ENCODE data around the gene MCC.
"Not testable (repeated sequence)": the region's sequence is repeated elsewhere in the genome, so short reads cannot be mapped to it uniquely, and the experiment has no call there.

MCC gene

DNA sequence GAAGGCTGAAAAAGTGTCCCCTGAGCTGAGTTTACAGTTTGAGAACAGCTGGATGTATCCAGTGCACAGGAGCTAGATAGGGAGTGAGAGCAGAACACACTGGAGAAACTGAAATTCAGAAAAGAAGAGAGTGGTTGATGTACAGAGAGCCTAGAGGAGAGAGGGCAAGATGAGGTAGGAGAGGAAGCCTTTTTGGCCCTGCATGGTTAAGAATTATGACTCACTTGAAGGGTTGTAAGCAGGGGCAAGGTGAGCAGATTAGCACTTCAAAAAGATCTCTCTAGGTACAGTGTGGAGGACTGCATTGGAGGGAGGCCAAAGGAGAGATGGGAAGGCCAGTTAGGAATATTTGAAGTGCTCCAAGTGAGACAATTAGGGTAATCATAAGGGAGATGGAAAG, 25.2 kb downstream of the MCC start:
- no peak overlapping the region for H2BK5ac ChIP-seq (ENCODE audit: low read depth, low read length, poor library complexity)
- no peak for DNase-seq
- H2BK12ac ChIP-seq (ENCODE audit: low read length) = no peak overlapping the region
- no peak overlapping the region for H4K12ac ChIP-seq (ENCODE audit: low read depth, low read length)
- H4K91ac ChIP-seq (ENCODE audit: low read depth, low read length) = no peak overlapping the region
- H3K14ac ChIP-seq (ENCODE audit: low read length) = no peak overlapping the region
- H3K23ac ChIP-seq (ENCODE audit: low read length) = no peak overlapping the region
- no peaks in the 10 kb centered on the region for H3K9me3 ChIP-seq (ENCODE audit: insufficient read depth, low read depth, low read length)
- H3K4ac ChIP-seq (ENCODE audit: low read depth, low read length) = no peak overlapping the region
- H3K4me2 ChIP-seq (ENCODE audit: low read length) = no peak overlapping the region
- H3K36me3 ChIP-seq (ENCODE audit: control insufficient read depth in 1 of 2, insufficient read depth in 2 of 2, low read length in 2 of 2) = no peaks in the 10 kb centered on the region
- no peaks in the 10 kb centered on the region for H3K27me3 ChIP-seq (ENCODE audit: insufficient read depth, low read length)
- no peak overlapping the region for H3K4me3 ChIP-seq (ENCODE audit: low read depth, low read length)
- H3K9ac ChIP-seq (ENCODE audit: low read length) = no peak overlapping the region
- H2AK5ac ChIP-seq (ENCODE audit: low read length) = no peak overlapping the region
- H3K18ac ChIP-seq (ENCODE audit: low read length) = no peak overlapping the region
- H2BK120ac ChIP-seq (ENCODE audit: insufficient read depth, low read length, poor library complexity) = no peak overlapping the region
- no peaks in the 10 kb centered on the region for H3K4me1 ChIP-seq (ENCODE audit: control insufficient read depth in 1 of 2, insufficient read depth in 2 of 2, low read length in 2 of 2)
- no peak overlapping the region for H3K27ac ChIP-seq (ENCODE audit: low read depth, low read length)
- no peak overlapping the region for H4K8ac ChIP-seq (ENCODE audit: low read depth, low read length)
- H3K79me2 ChIP-seq (ENCODE audit: control insufficient read depth, insufficient read depth, low read length, poor library complexity) = no peaks in the 10 kb centered on the region
- H3K79me1 ChIP-seq (ENCODE audit: low read length) = no peaks in the 10 kb centered on the region
- H2AFZ ChIP-seq (ENCODE audit: insufficient read depth, low read length, poor library complexity) = no peak overlapping the region

DNA sequence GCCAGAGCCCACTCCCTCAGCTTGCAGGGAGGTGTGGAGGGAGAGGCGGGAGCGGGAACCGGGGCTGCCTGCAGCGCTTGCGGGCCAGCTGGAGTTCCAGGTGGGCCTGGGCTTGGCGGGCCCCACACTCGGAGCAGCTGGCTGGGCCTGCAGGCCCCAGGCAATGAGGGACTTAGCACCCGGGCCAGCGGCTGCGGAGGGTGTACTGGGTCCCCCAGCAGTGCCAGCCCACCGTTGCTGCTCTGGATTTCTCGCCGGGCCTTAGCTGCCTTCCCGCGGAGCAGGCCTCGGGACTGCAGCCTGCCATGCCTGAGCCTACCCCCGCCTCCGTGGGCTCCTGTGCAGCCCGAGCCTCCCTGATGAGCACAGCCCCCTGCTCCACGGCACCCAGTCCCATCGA, 31.1 kb downstream of the MCC start:
- H3K4me1 ChIP-seq (ENCODE audit: control insufficient read depth in 1 of 2, insufficient read depth in 2 of 2, low read length in 2 of 2); H4K91ac ChIP-seq (ENCODE audit: low read depth, low read length); H3K27me3 ChIP-seq (ENCODE audit: insufficient read depth, low read length); H3K9ac ChIP-seq (ENCODE audit: low read length); H4K12ac ChIP-seq (ENCODE audit: low read depth, low read length); H2BK120ac ChIP-seq (ENCODE audit: insufficient read depth, low read length, poor library complexity); H3K79me1 ChIP-seq (ENCODE audit: low read length); H3K9me3 ChIP-seq (ENCODE audit: insufficient read depth, low read depth, low read length); H2AFZ ChIP-seq (ENCODE audit: insufficient read depth, low read length, poor library complexity); H3K14ac ChIP-seq (ENCODE audit: low read length); H2BK12ac ChIP-seq (ENCODE audit: low read length); H2BK5ac ChIP-seq (ENCODE audit: low read depth, low read length, poor library complexity); H3K4me2 ChIP-seq (ENCODE audit: low read length); H3K18ac ChIP-seq (ENCODE audit: low read length); H3K79me2 ChIP-seq (ENCODE audit: control insufficient read depth, insufficient read depth, low read length, poor library complexity); H3K23ac ChIP-seq (ENCODE audit: low read length); H4K8ac ChIP-seq (ENCODE audit: low read depth, low read length); H3K27ac ChIP-seq (ENCODE audit: low read depth, low read length); H3K4me3 ChIP-seq (ENCODE audit: low read depth, low read length); H3K36me3 ChIP-seq (ENCODE audit: control insufficient read depth in 1 of 2, insufficient read depth in 2 of 2, low read length in 2 of 2); H3K4ac ChIP-seq (ENCODE audit: low read depth, low read length); DNase-seq; H2AK5ac ChIP-seq (ENCODE audit: low read length): not testable (repeated sequence)
- no CpG with 5 or more reads among the region's 21 CpGs for WGBS (ENCODE audit: extremely low coverage, insufficient coverage, insufficient read length)

DNA sequence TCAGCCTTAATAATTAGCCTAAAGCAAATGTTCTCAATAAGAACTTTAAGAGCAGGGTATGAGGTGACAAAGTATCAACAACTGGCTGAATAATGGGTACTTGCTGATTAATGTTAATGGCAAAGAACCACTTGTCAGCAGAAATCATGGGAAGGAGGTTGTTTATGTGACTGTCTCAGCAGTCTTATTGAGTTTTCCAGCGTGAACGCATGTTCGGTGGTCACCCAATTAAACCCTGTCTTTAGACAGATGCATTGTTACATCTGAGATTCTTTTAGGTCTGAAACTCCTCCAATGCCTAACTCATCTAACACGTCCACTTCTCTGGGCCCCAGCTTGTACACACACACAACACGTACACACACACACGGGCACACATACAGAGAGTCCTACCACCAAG, 35.3 kb downstream of the MCC start:
- Histone ChIP-seq H3K14ac (ENCODE audit: low read length) (no peak overlapping the region), H3K27ac (ENCODE audit: low read depth, low read length) (no peak overlapping the region), H3K18ac (ENCODE audit: low read length) (no peak overlapping the region), H2AK5ac (ENCODE audit: low read length) (no peak overlapping the region), H4K91ac (ENCODE audit: low read depth, low read length) (no peak overlapping the region), H3K79me1 (ENCODE audit: low read length) (no peaks in the 10 kb centered on the region), H3K36me3 (ENCODE audit: control insufficient read depth in 1 of 2, insufficient read depth in 2 of 2, low read length in 2 of 2) (no peaks in the 10 kb centered on the region), H2BK5ac (ENCODE audit: low read depth, low read length, poor library complexity) (no peak overlapping the region), H3K9me3 (ENCODE audit: insufficient read depth, low read depth, low read length) (peaks cover 2% of the 10 kb centered on the region), H3K23ac (ENCODE audit: low read length) (no peak overlapping the region), H3K4me2 (ENCODE audit: low read length) (no peak overlapping the region), H3K4ac (ENCODE audit: low read depth, low read length) (no peak overlapping the region), H4K12ac (ENCODE audit: low read depth, low read length) (no peak overlapping the region), H4K8ac (ENCODE audit: low read depth, low read length) (no peak overlapping the region), H3K4me1 (ENCODE audit: control insufficient read depth in 1 of 2, insufficient read depth in 2 of 2, low read length in 2 of 2) (no peaks in the 10 kb centered on the region), H3K27me3 (ENCODE audit: insufficient read depth, low read length) (no peaks in the 10 kb centered on the region), H2AFZ (ENCODE audit: insufficient read depth, low read length, poor library complexity) (no peak overlapping the region), H3K4me3 (ENCODE audit: low read depth, low read length) (no peak overlapping the region), H2BK12ac (ENCODE audit: low read length) (no peak overlapping the region), H3K9ac (ENCODE audit: low read length) (no peak overlapping the region), H3K79me2 (ENCODE audit: control insufficient read depth, insufficient read depth, low read length, poor library complexity) (no peaks in the 10 kb centered on the region), H2BK120ac (ENCODE audit: insufficient read depth, low read length, poor library complexity) (no peak overlapping the region)
- WGBS (ENCODE audit: extremely low coverage, insufficient coverage, insufficient read length) = no CpG with 5 or more reads among the region's 6 CpGs
- no peak for DNase-seq

- no peak overlapping the region for H3K27ac ChIP-seq (ENCODE audit: low read depth, low read length)
- H3K23ac ChIP-seq (ENCODE audit: low read length) = no peak overlapping the region
- no peak overlapping the region for H4K91ac ChIP-seq (ENCODE audit: low read depth, low read length)
- WGBS (ENCODE audit: extremely low coverage, insufficient coverage, insufficient read length) = no CpG with 5 or more reads among the region's 2 CpGs
- H4K12ac ChIP-seq (ENCODE audit: low read depth, low read length) = no peak overlapping the region
- H3K14ac ChIP-seq (ENCODE audit: low read length) = no peak overlapping the region
- H3K18ac ChIP-seq (ENCODE audit: low read length) = no peak overlapping the region
- no peaks in the 10 kb centered on the region for H3K9me3 ChIP-seq (ENCODE audit: insufficient read depth, low read depth, low read length)
- H2BK12ac ChIP-seq (ENCODE audit: low read length) = no peak overlapping the region
- H3K79me1 ChIP-seq (ENCODE audit: low read length) = no peaks in the 10 kb centered on the region
- DNase-seq = no peak
- no peak overlapping the region for H2BK5ac ChIP-seq (ENCODE audit: low read depth, low read length, poor library complexity)
- H3K4me3 ChIP-seq (ENCODE audit: low read depth, low read length) = no peak overlapping the region
- H3K4ac ChIP-seq (ENCODE audit: low read depth, low read length) = no peak overlapping the region
- H3K9ac ChIP-seq (ENCODE audit: low read length) = no peak overlapping the region
- H3K4me2 ChIP-seq (ENCODE audit: low read length) = no peak overlapping the region
- no peak overlapping the region for H2AFZ ChIP-seq (ENCODE audit: insufficient read depth, low read length, poor library complexity)
- H3K36me3 ChIP-seq (ENCODE audit: control insufficient read depth in 1 of 2, insufficient read depth in 2 of 2, low read length in 2 of 2) = no peaks in the 10 kb centered on the region
- H2AK5ac ChIP-seq (ENCODE audit: low read length) = no peak overlapping the region
- no peaks in the 10 kb centered on the region for H3K4me1 ChIP-seq (ENCODE audit: control insufficient read depth in 1 of 2, insufficient read depth in 2 of 2, low read length in 2 of 2)
- H2BK120ac ChIP-seq (ENCODE audit: insufficient read depth, low read length, poor library complexity) = no peak overlapping the region
- H4K8ac ChIP-seq (ENCODE audit: low read depth, low read length) = no peak overlapping the region
- no peaks in the 10 kb centered on the region for H3K27me3 ChIP-seq (ENCODE audit: insufficient read depth, low read length)
- H3K79me2 ChIP-seq (ENCODE audit: control insufficient read depth, insufficient read depth, low read length, poor library complexity) = no peaks in the 10 kb centered on the region
Measured at GRCh38 chr5:113451797-113452196, 36.5 kb downstream of the MCC start.

GRCh38 chr5:113450929-113451328, 37.3 kb downstream of the MCC start:
- Histone ChIP-seq H3K79me1 (ENCODE audit: low read length) (no peaks in the 10 kb centered on the region), H3K9me3 (ENCODE audit: insufficient read depth, low read depth, low read length) (no peaks in the 10 kb centered on the region), H3K18ac (ENCODE audit: low read length) (no peak overlapping the region), H3K79me2 (ENCODE audit: control insufficient read depth, insufficient read depth, low read length, poor library complexity) (no peaks in the 10 kb centered on the region), H4K12ac (ENCODE audit: low read depth, low read length) (no peak overlapping the region), H3K9ac (ENCODE audit: low read length) (no peak overlapping the region), H3K36me3 (ENCODE audit: control insufficient read depth in 1 of 2, insufficient read depth in 2 of 2, low read length in 2 of 2) (no peaks in the 10 kb centered on the region), H3K14ac (ENCODE audit: low read length) (no peak overlapping the region), H4K8ac (ENCODE audit: low read depth, low read length) (no peak overlapping the region), H3K27ac (ENCODE audit: low read depth, low read length) (no peak overlapping the region), H4K91ac (ENCODE audit: low read depth, low read length) (no peak overlapping the region), H2BK120ac (ENCODE audit: insufficient read depth, low read length, poor library complexity) (no peak overlapping the region), H3K4me2 (ENCODE audit: low read length) (no peak overlapping the region), H2BK12ac (ENCODE audit: low read length) (no peak overlapping the region), H3K4me3 (ENCODE audit: low read depth, low read length) (no peak overlapping the region), H3K4me1 (ENCODE audit: control insufficient read depth in 1 of 2, insufficient read depth in 2 of 2, low read length in 2 of 2) (no peaks in the 10 kb centered on the region), H2AK5ac (ENCODE audit: low read length) (no peak overlapping the region), H3K27me3 (ENCODE audit: insufficient read depth, low read length) (no peaks in the 10 kb centered on the region), H3K4ac (ENCODE audit: low read depth, low read length) (no peak overlapping the region), H2BK5ac (ENCODE audit: low read depth, low read length, poor library complexity) (no peak overlapping the region), H2AFZ (ENCODE audit: insufficient read depth, low read length, poor library complexity) (no peak overlapping the region), H3K23ac (ENCODE audit: low read length) (no peak overlapping the region)
- DNase-seq = no peak
- WGBS (ENCODE audit: extremely low coverage, insufficient coverage, insufficient read length) = no CpG with 5 or more reads among the region's 2 CpGs
